ENCODE results near the gene PTRH2. TPM values are rescaled to one million over a fixed set of nuclear protein-coding genes. Genes with fewer than 3 reads are reported as not detected.
A peak's percentile ranks its signal among the peaks of the same experiment; 100 is the strongest.

Gene PTRH2
- polyA plus RNA-seq, 3 donors, result 13.4 to 27.0 (median 26.0) TPM

- Mint-ChIP-seq H3K27me3 (ENCODE audit: low read depth in 3 of 3) (no peaks in the 10 kb centered on the region), H3K9me3 (no peaks in the 10 kb centered on the region), H3K4me3 (peak overlapping the region in 1 of 2 donors; percentile 34), H3K36me3 (peaks cover 56 to 66% of the 10 kb centered on the region in 2 donors), H3K4me1 (peaks cover 44% of the 10 kb centered on the region), H3K27ac (peak overlapping the region in 6 of 7 donors; percentile 41 to 82 (median 74))
- no peak overlapping the region for H3K4me2 ChIP-seq (replicated peaks; ENCODE audit: extremely low read depth, low read length, poor library complexity, severe bottlenecking)
- H3K4me3 ChIP-seq (replicated peaks in 1 of 3; ENCODE audit: low read depth in 2 of 3, low read length in 3 of 3), result no peak overlapping the region
- H3K9ac ChIP-seq (ENCODE audit: insufficient read depth, low read length, poor library complexity, severe bottlenecking), result no peak overlapping the region
- peaks cover 33 to 48% of the 10 kb centered on the region in 2 donors for H3K4me1 ChIP-seq (ENCODE audit: control insufficient read depth in 1 of 2, insufficient read depth in 2 of 2, low read length in 2 of 2)
- TF ChIP-seq CTCF (IDR thresholded peaks at IDR 0.05), result no peak
- intact Hi-C loops (cut with micrococcal nuclease), result no loop called here
- H4K20me1 ChIP-seq (ENCODE audit: insufficient read depth, low read length), result peaks cover 55% of the 10 kb centered on the region
- H3K9me3 ChIP-seq (replicated peaks in 1 of 2; ENCODE audit: control insufficient read depth in 1 of 2, insufficient read depth in 1 of 2, low read length in 2 of 2), result no peaks in the 10 kb centered on the region
- DNase-seq, result peak in 2 of 3 donors; percentile 12 to 47
- H3K27ac ChIP-seq (ENCODE audit: low read depth in 1 of 2, low read length in 2 of 2), result peak overlapping the region in 1 of 2 donors; percentile 68
- no CpG with 5 or more reads among the region's 1 CpG for WGBS (ENCODE audit: insufficient coverage)
- H3K79me2 ChIP-seq (ENCODE audit: insufficient read depth, low read length), result peaks cover 76% of the 10 kb centered on the region
- H3K27me3 ChIP-seq (ENCODE audit: control insufficient read depth in 2 of 2, insufficient read depth in 2 of 2, low read length in 2 of 2), result no peaks in the 10 kb centered on the region
- H2AFZ ChIP-seq (ENCODE audit: insufficient read depth, low read depth, low read length, poor library complexity, severe bottlenecking), result no peak overlapping the region
- H3K36me3 ChIP-seq (replicated peaks in 1 of 2; ENCODE audit: control insufficient read depth in 1 of 2, insufficient read depth in 2 of 2, low read length in 2 of 2), result peaks cover 61 to 82% of the 10 kb centered on the region in 2 donors
Measured at GRCh38 chr17:59671386-59671785, 35.8 kb downstream of the PTRH2 start.

- Mint-ChIP-seq H3K4me1 (peaks cover 40% of the 10 kb centered on the region), H3K27ac (peak overlapping the region in 6 of 7 donors; percentile 21 to 80 (median 77)), H3K9me3 (no peaks in the 10 kb centered on the region), H3K4me3 (no peak overlapping the region), H3K27me3 (ENCODE audit: low read depth in 3 of 3) (no peaks in the 10 kb centered on the region), H3K36me3 (peaks cover 55 to 65% of the 10 kb centered on the region in 2 donors)
- H3K36me3 ChIP-seq (replicated peaks in 1 of 2; ENCODE audit: control insufficient read depth in 1 of 2, insufficient read depth in 2 of 2, low read length in 2 of 2), result peaks cover 64 to 80% of the 10 kb centered on the region in 2 donors
- intact Hi-C loops (cut with micrococcal nuclease), result loop anchor here in 1 of 2 donors (5.0 kb wide), 1 partner anchor 53 kb away; the partner anchor contains the start of gene CLTC
- no peak overlapping the region for H2AFZ ChIP-seq (ENCODE audit: insufficient read depth, low read depth, low read length, poor library complexity, severe bottlenecking)
- H3K4me3 ChIP-seq (replicated peaks in 1 of 3; ENCODE audit: low read depth in 2 of 3, low read length in 3 of 3), result no peak overlapping the region
- H3K27ac ChIP-seq (ENCODE audit: low read depth in 1 of 2, low read length in 2 of 2), result peak overlapping the region in 1 of 2 donors; percentile 68
- no peak overlapping the region for H3K9ac ChIP-seq (ENCODE audit: insufficient read depth, low read length, poor library complexity, severe bottlenecking)
- peaks cover 33 to 41% of the 10 kb centered on the region in 2 donors for H3K4me1 ChIP-seq (ENCODE audit: control insufficient read depth in 1 of 2, insufficient read depth in 2 of 2, low read length in 2 of 2)
- WGBS (ENCODE audit: insufficient coverage), result no CpG with 5 or more reads among the region's 1 CpG
- H3K4me2 ChIP-seq (replicated peaks; ENCODE audit: extremely low read depth, low read length, poor library complexity, severe bottlenecking), result peak overlapping the region; percentile 80
- TF ChIP-seq CTCF (IDR thresholded peaks at IDR 0.05), result no peak
- no peaks in the 10 kb centered on the region for H3K27me3 ChIP-seq (ENCODE audit: control insufficient read depth in 2 of 2, insufficient read depth in 2 of 2, low read length in 2 of 2)
- peak in 1 of 3 donors; percentile 3 for DNase-seq
- H4K20me1 ChIP-seq (ENCODE audit: insufficient read depth, low read length), result peaks cover 50% of the 10 kb centered on the region
- no peaks in the 10 kb centered on the region for H3K9me3 ChIP-seq (replicated peaks in 1 of 2; ENCODE audit: control insufficient read depth in 1 of 2, insufficient read depth in 1 of 2, low read length in 2 of 2)
- H3K79me2 ChIP-seq (ENCODE audit: insufficient read depth, low read length), result peaks cover 80% of the 10 kb centered on the region
Measured at GRCh38 chr17:59669944-59670343, 37.3 kb downstream of the PTRH2 start.

Data from CD14-positive monocyte (primary cell).